ENCODE measurements around the gene MTHFR.
A peak's percentile ranks its signal among the peaks of the same experiment; 100 is the strongest.

The MTHFR gene

GRCh38 chr1:11770011-11770410, 35.8 kb downstream of the MTHFR start:
- H3K36me3 ChIP-seq (ENCODE audit: insufficient read depth, low read depth, low read length) = no peaks in the 10 kb centered on the region
- no peaks in the 10 kb centered on the region for H3K27me3 ChIP-seq (ENCODE audit: insufficient read depth, low read length)
- H3K4me1 ChIP-seq (ENCODE audit: insufficient read depth, low read length) = no peaks in the 10 kb centered on the region
- H3K9ac ChIP-seq (ENCODE audit: low read depth, low read length) = no peak overlapping the region
- no peaks in the 10 kb centered on the region for H3K9me3 ChIP-seq (ENCODE audit: insufficient read depth, low read depth, low read length)
- no peak overlapping the region for H3K27ac ChIP-seq (ENCODE audit: low read length)
- H3K4me3 ChIP-seq (ENCODE audit: low read length) = no peak overlapping the region

GRCh38 chr1:11769274-11769673, 36.5 kb downstream of the MTHFR start:
- Histone ChIP-seq H3K27ac (ENCODE audit: low read length) (no peak overlapping the region), H3K4me3 (ENCODE audit: low read length) (no peak overlapping the region), H3K27me3 (ENCODE audit: insufficient read depth, low read length) (0 out of 2 replicates have a peak, but pooled peaks cover under 1% of the 10 kb centered on the region), H3K9ac (ENCODE audit: low read depth, low read length) (no peak overlapping the region), H3K4me1 (ENCODE audit: insufficient read depth, low read length) (no peaks in the 10 kb centered on the region), H3K36me3 (ENCODE audit: insufficient read depth, low read depth, low read length) (no peaks in the 10 kb centered on the region), H3K9me3 (ENCODE audit: insufficient read depth, low read depth, low read length) (no peaks in the 10 kb centered on the region)

- Histone ChIP-seq H3K4me3 (ENCODE audit: low read length) (no peak overlapping the region), H3K9me3 (ENCODE audit: insufficient read depth, low read depth, low read length) (no peaks in the 10 kb centered on the region), H3K27ac (ENCODE audit: low read length) (no peak overlapping the region), H3K27me3 (ENCODE audit: insufficient read depth, low read length) (peaks cover 5% of the 10 kb centered on the region), H3K4me1 (ENCODE audit: insufficient read depth, low read length) (no peaks in the 10 kb centered on the region), H3K36me3 (ENCODE audit: insufficient read depth, low read depth, low read length) (no peaks in the 10 kb centered on the region), H3K9ac (ENCODE audit: low read depth, low read length) (no peak overlapping the region)
Observed at GRCh38 chr1:11768821-11769220, 36.9 kb downstream of the MTHFR start.

- no peaks in the 10 kb centered on the region for H3K9me3 ChIP-seq (ENCODE audit: insufficient read depth, low read depth, low read length)
- no peak overlapping the region for H3K27ac ChIP-seq (ENCODE audit: low read length)
- H3K9ac ChIP-seq (ENCODE audit: low read depth, low read length) = no peak overlapping the region
- H3K36me3 ChIP-seq (ENCODE audit: insufficient read depth, low read depth, low read length) = no peaks in the 10 kb centered on the region
- H3K4me3 ChIP-seq (ENCODE audit: low read length) = no peak overlapping the region
- no peaks in the 10 kb centered on the region for H3K4me1 ChIP-seq (ENCODE audit: insufficient read depth, low read length)
- peaks cover 12% of the 10 kb centered on the region for H3K27me3 ChIP-seq (ENCODE audit: insufficient read depth, low read length)
Observed at GRCh38 chr1:11767922-11768704, 37.7 kb downstream of the MTHFR start.

- no peaks in the 10 kb centered on the region for H3K4me1 ChIP-seq (ENCODE audit: insufficient read depth, low read length)
- H3K27me3 ChIP-seq (ENCODE audit: insufficient read depth, low read length) = peaks cover 29% of the 10 kb centered on the region
- no peaks in the 10 kb centered on the region for H3K36me3 ChIP-seq (ENCODE audit: insufficient read depth, low read depth, low read length)
- H3K9ac ChIP-seq (ENCODE audit: low read depth, low read length) = no peak overlapping the region
- no peaks in the 10 kb centered on the region for H3K9me3 ChIP-seq (ENCODE audit: insufficient read depth, low read depth, low read length)
- H3K27ac ChIP-seq (ENCODE audit: low read length) = no peak overlapping the region
- no peak overlapping the region for H3K4me3 ChIP-seq (ENCODE audit: low read length)
Observed at GRCh38 chr1:11766429-11766776, 39.4 kb downstream of the MTHFR start.

- no peaks in the 10 kb centered on the region for H3K9me3 ChIP-seq (ENCODE audit: insufficient read depth, low read depth, low read length)
- H3K27ac ChIP-seq (ENCODE audit: low read length) = no peak overlapping the region
- peaks cover 34% of the 10 kb centered on the region for H3K27me3 ChIP-seq (ENCODE audit: insufficient read depth, low read length)
- no peak overlapping the region for H3K9ac ChIP-seq (ENCODE audit: low read depth, low read length)
- no peaks in the 10 kb centered on the region for H3K4me1 ChIP-seq (ENCODE audit: insufficient read depth, low read length)
- H3K4me3 ChIP-seq (ENCODE audit: low read length) = no peak overlapping the region
- H3K36me3 ChIP-seq (ENCODE audit: insufficient read depth, low read depth, low read length) = no peaks in the 10 kb centered on the region
Observed at GRCh38 chr1:11765661-11766428, 39.9 kb downstream of the MTHFR start.

GRCh38 chr1:11764519-11764918, 41.2 kb downstream of the MTHFR start:
- peaks cover 46% of the 10 kb centered on the region for H3K27me3 ChIP-seq (ENCODE audit: insufficient read depth, low read length)
- H3K27ac ChIP-seq (ENCODE audit: low read length) = no peak overlapping the region
- no peaks in the 10 kb centered on the region for H3K4me1 ChIP-seq (ENCODE audit: insufficient read depth, low read length)
- H3K4me3 ChIP-seq (ENCODE audit: low read length) = no peak overlapping the region
- H3K9ac ChIP-seq (ENCODE audit: low read depth, low read length) = no peak overlapping the region
- H3K36me3 ChIP-seq (ENCODE audit: insufficient read depth, low read depth, low read length) = no peaks in the 10 kb centered on the region
- no peaks in the 10 kb centered on the region for H3K9me3 ChIP-seq (ENCODE audit: insufficient read depth, low read depth, low read length)

GRCh38 chr1:11764115-11764514, 41.6 kb downstream of the MTHFR start:
- Histone ChIP-seq H3K27ac (ENCODE audit: low read length) (no peak overlapping the region), H3K4me1 (ENCODE audit: insufficient read depth, low read length) (no peaks in the 10 kb centered on the region), H3K9ac (ENCODE audit: low read depth, low read length) (no peak overlapping the region), H3K9me3 (ENCODE audit: insufficient read depth, low read depth, low read length) (no peaks in the 10 kb centered on the region), H3K4me3 (ENCODE audit: low read length) (no peak overlapping the region), H3K27me3 (ENCODE audit: insufficient read depth, low read length) (peaks cover 46% of the 10 kb centered on the region), H3K36me3 (ENCODE audit: insufficient read depth, low read depth, low read length) (no peaks in the 10 kb centered on the region)

GRCh38 chr1:11761988-11762406, 43.8 kb downstream of the MTHFR start, which contains the start of gene C1orf167:
TSS of gene C1orf167 (plus strand) at chr1:11762193. CDS start at chr1:11764401, 2,208 bp downstream.
- Histone ChIP-seq H3K9me3 (ENCODE audit: insufficient read depth, low read depth, low read length) (no peaks in the 10 kb centered on the region), H3K9ac (ENCODE audit: low read depth, low read length) (no peak within 1 kb of the TSS), H3K36me3 (ENCODE audit: insufficient read depth, low read depth, low read length) (no peaks in the 10 kb centered on the region), H3K4me3 (ENCODE audit: low read length) (peak within 1 kb of the TSS; percentile 30; the same call in 1 of the 2 replicates), H3K4me1 (ENCODE audit: insufficient read depth, low read length) (no peaks in the 10 kb centered on the region), H3K27me3 (ENCODE audit: insufficient read depth, low read length) (peaks cover 46% of the 10 kb centered on the region), H3K27ac (ENCODE audit: low read length) (no peak within 1 kb of the TSS)

GRCh38 chr1:11761285-11761684, 44.5 kb downstream of the MTHFR start:
- peaks cover 46% of the 10 kb centered on the region for H3K27me3 ChIP-seq (ENCODE audit: insufficient read depth, low read length)

GRCh38 chr1:11759791-11760190, 46.0 kb downstream of the MTHFR start:
- Histone ChIP-seq H3K27me3 (ENCODE audit: insufficient read depth, low read length) (peaks cover 46% of the 10 kb centered on the region), H3K4me1 (ENCODE audit: insufficient read depth, low read length) (no peaks in the 10 kb centered on the region), H3K9me3 (ENCODE audit: insufficient read depth, low read depth, low read length) (no peaks in the 10 kb centered on the region), H3K9ac (ENCODE audit: low read depth, low read length) (no peak overlapping the region), H3K36me3 (ENCODE audit: insufficient read depth, low read depth, low read length) (no peaks in the 10 kb centered on the region), H3K4me3 (ENCODE audit: low read length) (no peak overlapping the region), H3K27ac (ENCODE audit: low read length) (no peak overlapping the region)

More at GRCh38 chr1:11761285-11761684, 44.5 kb downstream of the MTHFR start:
- H3K27ac ChIP-seq (ENCODE audit: low read length) = no peak overlapping the region
- no peak overlapping the region for H3K9ac ChIP-seq (ENCODE audit: low read depth, low read length)
- H3K4me3 ChIP-seq (ENCODE audit: low read length) = no peak overlapping the region
- no peaks in the 10 kb centered on the region for H3K4me1 ChIP-seq (ENCODE audit: insufficient read depth, low read length)
- H3K9me3 ChIP-seq (ENCODE audit: insufficient read depth, low read depth, low read length) = no peaks in the 10 kb centered on the region
- H3K36me3 ChIP-seq (ENCODE audit: insufficient read depth, low read depth, low read length) = no peaks in the 10 kb centered on the region

GRCh38 chr1:11757047-11757446, 48.7 kb downstream of the MTHFR start:
- H3K4me3 ChIP-seq (ENCODE audit: low read length) = no peak overlapping the region
- H3K9me3 ChIP-seq (ENCODE audit: insufficient read depth, low read depth, low read length) = no peaks in the 10 kb centered on the region
- 0 out of 2 replicates have a peak, but pooled peaks cover 3% of the 10 kb centered on the region for H3K4me1 ChIP-seq (ENCODE audit: insufficient read depth, low read length)
- no peak overlapping the region for H3K27ac ChIP-seq (ENCODE audit: low read length)
- H3K27me3 ChIP-seq (ENCODE audit: insufficient read depth, low read length) = peaks cover 24% of the 10 kb centered on the region
- no peaks in the 10 kb centered on the region for H3K36me3 ChIP-seq (ENCODE audit: insufficient read depth, low read depth, low read length)
- H3K9ac ChIP-seq (ENCODE audit: low read depth, low read length) = no peak overlapping the region

Data from iPS-20b (cell line).